ENCODE results near the gene RITA1.

The RITA1 gene

GRCh38 chr12:113180333-113180732, 5.2 kb upstream of the RITA1 start:
- DNase-seq (ENCODE audit: low spot score) = no peak

- DNase-seq (ENCODE audit: low spot score) = no peak
These were observed 3.5 kb upstream of the RITA1 start for GRCh38 chr12:113181975-113182374.

GRCh38 chr12:113183030-113183589, 2.4 kb upstream of the RITA1 start:
- DNase-seq (ENCODE audit: low spot score) = no peak

GRCh38 chr12:113184098-113184899, 1.2 kb upstream of the RITA1 start:
- no peak for DNase-seq (ENCODE audit: low spot score)

GRCh38 chr12:113184900-113185179, 681 bp upstream of the RITA1 start:
- peak; percentile 92 for DNase-seq (ENCODE audit: low spot score)

- DNase-seq (ENCODE audit: low spot score) = no peak
These were observed 478 bp downstream of the RITA1 start for GRCh38 chr12:113186033-113186365.

GRCh38 chr12:113186666-113187325, 1.3 kb downstream of the RITA1 start:
- DNase-seq (ENCODE audit: low spot score) = no peak

GRCh38 chr12:113189361-113189760, 3.8 kb downstream of the RITA1 start:
- no peak for DNase-seq (ENCODE audit: low spot score)

- peak; percentile 75 for DNase-seq (ENCODE audit: low spot score)
These were observed 5.2 kb downstream of the RITA1 start for GRCh38 chr12:113190761-113191160.

GRCh38 chr12:113191227-113191626, 5.7 kb downstream of the RITA1 start:
- DNase-seq (ENCODE audit: low spot score) = peak; percentile 70

GRCh38 chr12:113194971-113195391, 9.5 kb downstream of the RITA1 start:
- DNase-seq (ENCODE audit: low spot score) = no peak

GRCh38 chr12:113195598-113195997, 10.1 kb downstream of the RITA1 start:
- DNase-seq (ENCODE audit: low spot score) = no peak

- no peak for DNase-seq (ENCODE audit: low spot score)
These were observed 11.1 kb downstream of the RITA1 start for GRCh38 chr12:113196582-113196981.

- DNase-seq (ENCODE audit: low spot score) = peak; percentile 80
These were observed 11.5 kb downstream of the RITA1 start for GRCh38 chr12:113196990-113197389.

GRCh38 chr12:113197518-113198077, 12.1 kb downstream of the RITA1 start:
- DNase-seq (ENCODE audit: low spot score) = no peak

- DNase-seq (ENCODE audit: low spot score) = no peak
These were observed 12.8 kb downstream of the RITA1 start for GRCh38 chr12:113198296-113198695.

GRCh38 chr12:113200021-113200797, 14.7 kb downstream of the RITA1 start:
- DNase-seq (ENCODE audit: low spot score) = no peak

GRCh38 chr12:113201187-113202177, 16.0 kb downstream of the RITA1 start:
- no peak for DNase-seq (ENCODE audit: low spot score)

GRCh38 chr12:113202300-113203075, 17.0 kb downstream of the RITA1 start:
- no peak for DNase-seq (ENCODE audit: low spot score)

All from hematopoietic multipotent progenitor cell treated with erythropoietin and hydrocortisone succinate and interleukin-3 and kit ligand, for 15 days (in vitro differentiated cells).